Stimulated activated CD8-positive, alpha-beta memory T cell treated with anti-CD3 and anti-CD28 coated beads, Interleukin-4, amount 100 ng/mL, for 4 hours (primary cell): ENCODE data around the gene ZBED4.

Experiments
- DNase-seq, 2 donors: peaks; one replicate each; pipeline ENCODE4 v3.0.0-alpha.2; 2020; ENCODE audit warnings: low read depth in 2 of 2, low spot score in 1 of 2

The ZBED4 gene

DNA sequence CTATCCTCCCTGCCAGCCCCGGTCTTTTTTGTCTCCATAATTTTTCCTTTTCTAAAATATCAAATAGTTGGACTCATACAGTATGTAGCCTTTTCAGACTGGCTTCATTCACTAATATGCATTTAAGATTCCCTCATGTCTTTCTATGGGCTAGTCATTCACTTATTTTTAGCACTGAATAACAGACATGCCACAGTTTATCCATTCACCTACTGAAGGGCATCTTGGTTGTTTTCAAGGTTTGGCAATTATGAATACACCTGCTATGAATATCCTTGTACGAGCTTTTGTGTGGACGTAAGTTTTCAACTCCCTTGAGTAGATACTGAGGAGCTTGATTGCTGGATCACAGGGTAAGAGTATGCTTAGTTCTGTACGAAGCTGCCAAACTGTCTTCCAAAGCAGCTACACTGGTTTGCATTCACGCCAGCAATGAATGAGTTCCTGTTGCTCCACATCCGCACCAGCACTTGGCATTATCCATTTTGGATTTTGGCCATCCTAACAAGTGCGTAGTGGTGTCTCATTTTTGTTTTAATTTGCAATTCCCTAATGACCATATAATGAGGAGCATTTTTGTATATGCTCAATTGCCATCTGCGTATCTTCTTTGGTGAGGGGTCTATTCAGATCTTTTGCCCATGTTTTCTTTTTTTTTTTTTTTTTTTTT, 43.5 kb downstream of the ZBED4 start:
- no peak for DNase-seq

GRCh38 chr22:49899530-49899929, 45.9 kb downstream of the ZBED4 start:
- no peak for DNase-seq

DNA sequence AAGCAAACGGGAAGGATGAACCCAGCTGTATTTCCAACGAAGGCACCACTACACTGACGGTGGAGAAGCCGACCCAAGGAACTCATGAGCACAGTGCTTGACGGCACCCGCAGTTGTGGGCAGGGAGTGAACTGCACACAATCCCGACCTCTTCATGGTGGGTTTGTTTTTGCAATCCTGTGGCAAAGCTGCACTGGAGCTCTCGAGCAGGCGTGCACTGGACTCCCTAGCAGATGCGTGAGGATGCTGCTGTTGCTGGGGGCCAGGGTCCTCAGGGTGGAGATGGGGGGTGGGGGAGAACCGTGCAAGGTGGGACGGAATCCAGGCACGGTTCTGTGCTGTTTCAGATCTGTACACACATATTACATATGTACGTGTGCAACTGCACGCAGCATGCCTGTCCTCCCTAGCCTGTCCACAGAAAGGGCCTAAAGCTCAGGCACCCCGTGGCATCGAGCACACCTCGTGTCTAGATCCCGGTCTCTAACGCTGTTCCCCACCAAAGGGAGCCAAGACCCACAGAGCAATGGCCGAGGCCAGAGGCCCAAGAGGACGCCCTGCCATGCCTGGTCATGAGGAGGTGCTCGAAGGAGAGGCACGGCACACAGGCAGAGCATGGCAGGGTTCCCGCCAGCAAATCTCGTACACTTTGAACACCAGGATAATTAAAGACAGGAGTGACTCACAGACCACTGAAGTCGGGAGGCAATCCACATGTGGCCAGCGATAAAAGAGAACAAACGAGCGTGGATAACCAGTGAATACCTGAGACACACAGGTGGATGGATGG, 47.0 kb downstream of the ZBED4 start:
- no peak for DNase-seq

- DNase-seq, result no peak
These were observed 47.8 kb downstream of the ZBED4 start for GRCh38 chr22:49901457-49901856.

DNA sequence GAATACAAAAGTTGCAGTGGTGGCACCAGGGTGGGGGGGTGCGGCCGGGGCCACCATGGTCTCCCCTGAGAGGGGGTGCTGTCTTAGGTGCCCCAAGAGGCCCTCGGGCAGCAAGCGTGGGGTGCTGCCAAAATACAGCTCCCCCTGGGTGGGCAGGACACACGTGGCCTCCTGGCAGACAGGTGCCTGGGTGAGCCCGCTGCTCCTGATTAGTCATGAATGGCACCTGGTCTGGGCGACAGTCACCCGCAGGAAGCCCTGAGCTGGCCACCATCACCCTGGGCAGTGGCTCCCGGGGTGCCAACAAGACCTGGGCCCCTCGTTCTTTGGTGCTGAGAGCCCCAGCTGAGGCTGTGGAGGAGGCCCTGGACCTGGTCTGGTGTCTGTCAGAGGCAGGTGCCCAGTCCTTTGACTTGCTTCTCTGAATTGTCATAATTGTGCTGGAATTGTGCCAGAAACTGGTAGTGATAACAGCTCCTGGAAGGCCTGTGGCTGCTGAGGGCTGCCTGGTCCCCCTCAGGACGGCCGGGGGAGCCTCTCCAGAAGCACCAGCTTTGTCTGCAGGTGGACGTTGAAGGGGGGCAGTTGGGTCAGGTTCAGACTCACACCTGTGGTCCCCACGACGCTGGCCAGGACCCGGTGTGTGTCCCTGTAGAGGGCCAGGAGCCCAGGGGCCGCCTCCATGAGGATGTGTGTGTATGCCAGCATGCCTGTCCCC, 49.8 kb downstream of the ZBED4 start:
- no peak for DNase-seq

DNA sequence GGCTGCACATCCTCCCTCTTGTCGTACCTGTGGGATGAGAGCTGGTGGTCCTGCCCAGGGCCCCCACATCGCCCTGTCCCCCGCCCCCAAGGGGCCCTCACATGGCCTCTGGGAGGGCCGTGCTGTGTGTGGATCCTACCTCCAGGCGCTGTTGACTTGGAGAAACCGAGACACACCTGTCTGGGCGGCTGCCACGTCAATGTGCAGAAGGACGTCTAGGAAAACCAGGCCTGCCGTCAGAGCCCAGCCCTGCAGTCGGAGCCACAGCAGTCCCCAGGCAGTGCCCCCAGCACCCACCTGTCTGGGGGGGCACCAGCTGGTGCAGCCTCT, 50.4 kb downstream of the ZBED4 start:
- no peak for DNase-seq

- DNase-seq, result no peak
These were observed 51.8 kb downstream of the ZBED4 start for GRCh38 chr22:49905465-49905864.

- DNase-seq, result no peak
These were observed 52.6 kb downstream of the ZBED4 start for GRCh38 chr22:49906071-49906798.

DNA sequence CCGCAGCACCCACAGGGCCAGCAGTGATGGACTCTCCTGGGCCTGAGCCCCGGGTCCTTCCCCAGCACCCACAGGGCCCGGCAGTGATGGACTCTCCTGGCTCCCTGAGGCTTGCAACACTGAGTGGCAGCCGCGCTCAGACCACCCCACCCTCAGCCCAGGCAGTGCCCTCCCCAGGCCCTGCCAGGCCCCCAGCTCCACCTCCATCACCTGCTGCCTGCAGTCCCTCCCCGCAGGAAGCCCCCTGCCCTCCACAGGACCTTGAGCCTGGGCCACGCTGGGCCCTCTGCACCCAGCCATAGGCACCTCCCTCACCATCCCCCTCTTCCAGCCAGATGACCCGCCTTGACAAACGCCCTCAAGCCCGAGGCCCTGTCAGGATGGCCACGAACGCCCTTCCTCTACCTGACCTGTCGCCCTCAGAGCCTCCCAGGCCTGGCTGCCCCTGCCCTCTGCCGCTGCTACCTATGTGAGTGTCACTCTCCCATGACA, 53.2 kb downstream of the ZBED4 start:
- no peak for DNase-seq

DNA sequence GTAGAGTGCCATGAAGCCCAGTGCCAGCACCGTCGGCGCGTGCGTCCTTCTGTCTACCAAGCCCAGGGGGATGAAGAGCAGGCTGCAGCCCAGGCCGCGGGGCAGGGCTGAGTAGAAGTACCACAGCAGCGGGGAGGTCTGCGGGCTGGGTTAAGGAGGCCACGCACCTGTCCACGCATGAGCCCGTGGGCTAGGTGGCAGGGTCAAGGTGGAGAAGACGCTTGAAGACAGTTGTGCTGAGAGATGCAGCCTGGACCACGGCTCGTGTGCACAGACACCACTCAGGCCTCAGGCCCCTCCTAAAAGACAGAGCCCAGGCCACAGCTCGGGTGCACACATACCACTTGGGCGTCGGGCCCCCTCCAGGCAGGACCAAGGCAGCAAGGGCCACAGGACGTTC, 54.2 kb downstream of the ZBED4 start:
- no peak for DNase-seq

- no peak for DNase-seq
These were observed 56.0 kb downstream of the ZBED4 start for GRCh38 chr22:49909476-49910205.

DNA sequence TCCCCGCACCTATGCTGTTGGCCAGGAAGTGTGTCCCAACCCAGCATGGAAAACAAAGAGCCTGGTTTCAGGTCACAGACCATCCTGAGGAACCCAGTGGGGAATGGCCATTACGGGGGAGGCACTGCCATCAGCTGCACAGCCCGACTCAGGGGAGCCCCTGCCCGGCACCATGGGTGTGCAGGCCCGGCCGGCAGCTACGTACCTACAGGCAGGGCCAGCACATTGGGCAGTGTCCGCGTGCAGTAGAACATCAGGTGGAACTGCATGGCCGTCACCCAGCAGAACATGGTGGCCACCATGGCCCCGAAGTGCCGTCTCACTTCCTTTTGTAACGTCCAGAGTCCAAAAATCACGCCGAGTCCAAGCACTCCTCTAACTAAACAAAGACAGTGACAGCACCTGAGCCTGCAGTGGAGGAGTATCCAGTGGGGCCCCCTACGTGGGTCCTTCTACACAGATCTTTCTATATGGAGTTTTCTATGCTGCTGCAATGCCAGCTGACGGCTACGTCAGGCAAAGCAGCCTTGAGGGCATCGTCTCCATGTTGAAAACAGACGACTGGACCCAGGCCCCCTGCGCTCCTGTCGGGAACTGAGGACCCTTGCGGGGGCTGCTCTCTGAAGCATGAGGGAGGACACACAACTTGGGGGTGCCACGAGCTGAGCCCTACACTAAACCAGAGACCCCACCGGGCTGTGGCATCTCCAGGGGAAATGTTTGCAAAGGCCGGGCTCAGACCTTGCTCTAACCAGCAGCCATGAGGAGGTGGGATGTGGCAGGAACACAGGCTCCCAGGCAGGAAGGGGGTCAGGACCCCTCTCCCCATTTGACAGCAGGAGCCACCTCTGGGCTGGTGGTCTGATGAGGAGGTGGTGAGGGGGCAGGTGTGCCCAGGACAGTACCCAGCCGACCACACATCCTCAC, 56.8 kb downstream of the ZBED4 start:
- no peak for DNase-seq

DNA sequence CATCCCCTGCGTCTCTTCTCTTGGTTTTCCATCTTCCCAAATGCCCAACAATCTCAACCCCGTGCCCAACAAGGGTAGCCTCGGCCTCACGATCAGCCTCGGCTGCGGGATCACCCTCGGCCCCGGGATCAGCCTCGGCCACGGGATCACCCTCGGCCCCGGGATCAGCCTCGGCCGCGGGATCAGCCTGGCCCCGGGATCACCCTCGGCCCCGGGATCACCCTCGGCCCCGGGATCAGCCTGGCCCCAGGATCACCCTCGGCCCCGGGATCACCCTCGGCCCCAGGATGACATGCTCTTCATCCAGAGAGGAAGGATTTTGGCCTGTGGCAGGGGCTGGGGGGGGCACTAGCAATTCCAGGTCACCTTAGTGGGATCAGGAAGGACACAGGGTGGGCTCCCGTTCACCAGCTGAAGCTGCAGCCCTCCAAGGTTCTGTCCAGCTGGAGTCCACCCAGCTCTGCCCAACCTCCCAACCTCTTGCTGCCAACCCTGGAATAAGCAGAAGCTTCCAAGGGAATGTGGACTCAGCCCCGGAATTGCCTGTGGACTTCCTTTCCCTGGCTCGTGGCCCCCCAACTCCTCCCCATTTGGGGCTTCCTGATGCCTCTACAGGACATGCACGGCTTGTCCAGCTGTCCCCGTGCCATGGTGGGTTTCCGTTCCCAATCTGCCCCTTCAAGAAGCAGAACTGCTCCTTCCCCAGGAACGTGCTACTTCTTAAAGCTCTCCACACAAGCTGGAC, 58.4 kb downstream of the ZBED4 start:
- no peak for DNase-seq

GRCh38 chr22:49913026-49913425, 59.4 kb downstream of the ZBED4 start:
- no peak for DNase-seq

DNA sequence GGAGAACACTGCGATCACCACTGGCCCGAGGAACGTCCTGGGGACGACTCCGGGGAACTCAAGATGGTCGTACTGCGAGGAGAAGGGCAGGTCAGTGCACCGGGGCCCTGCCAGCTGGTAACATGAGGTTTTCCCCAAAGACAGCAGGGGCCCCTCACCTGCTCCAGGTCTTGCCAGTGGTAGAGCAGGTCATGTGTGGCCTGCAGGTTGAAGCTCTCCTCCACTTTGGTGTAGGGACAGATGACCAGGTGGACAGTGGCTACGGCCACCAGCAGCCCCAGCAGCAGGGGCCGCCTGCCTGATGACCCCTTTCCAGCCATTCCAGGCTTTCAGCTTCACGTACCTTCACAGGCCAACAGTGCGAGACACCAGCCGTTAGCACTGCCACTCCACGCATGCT, 59.8 kb downstream of the ZBED4 start:
- DNase-seq, result no peak

- DNase-seq, result no peak
These were observed 60.6 kb downstream of the ZBED4 start for GRCh38 chr22:49914256-49914655.

DNA sequence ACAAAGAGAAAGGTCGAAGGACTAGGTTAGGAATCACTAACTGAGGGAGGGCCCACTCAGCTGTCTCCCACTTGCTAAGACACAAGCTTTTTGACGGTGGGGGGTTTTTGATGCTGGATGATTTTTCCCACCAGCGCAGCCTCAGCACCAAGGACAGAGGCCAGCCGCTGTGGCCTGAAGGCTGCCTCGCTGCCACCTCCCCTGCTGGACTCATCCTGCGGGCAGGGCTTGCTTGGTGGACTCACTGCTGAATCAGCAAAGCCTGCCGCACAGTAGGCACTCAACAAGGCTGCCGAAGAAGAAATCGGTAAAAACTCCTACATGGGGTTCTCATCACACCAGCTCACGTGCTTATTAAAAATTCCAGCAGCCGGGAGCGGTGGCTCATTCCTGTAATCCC, 62.0 kb downstream of the ZBED4 start:
- DNase-seq, result no peak

DNA sequence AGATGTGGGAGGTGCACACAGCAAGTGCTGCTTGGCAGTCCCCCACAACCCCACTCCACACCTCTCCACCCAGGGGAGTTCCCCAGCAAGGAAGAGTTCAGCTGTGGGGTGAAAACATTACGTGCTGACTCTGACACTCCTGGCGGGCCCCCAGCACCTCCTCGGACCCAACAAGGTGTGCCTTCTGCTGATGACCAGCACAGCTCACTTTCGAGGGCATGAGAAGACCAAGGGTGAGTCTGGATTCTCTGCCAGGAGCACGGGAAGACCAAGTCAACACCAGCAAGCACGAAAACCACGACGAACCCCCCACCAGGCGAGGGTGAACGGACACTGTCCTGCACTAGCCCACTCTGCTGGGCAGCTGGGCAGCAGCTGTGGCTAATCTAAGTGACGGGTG, 63.2 kb downstream of the ZBED4 start:
- no peak for DNase-seq
